Stimulated activated CD4-positive, alpha-beta T cell treated with anti-CD3 and anti-CD28 coated beads, Interleukin-1b, Interleukin-23, amount 100 ng/mL, for 1 hour (primary cell): ENCODE results near the gene HEXD.
"Not testable (repeated sequence)": the region's sequence is repeated elsewhere in the genome, so short reads cannot be mapped to it uniquely, and the experiment has no call there.

ENCODE experiments used
- DNase-seq, 2 donors: peaks; one replicate each; pipeline ENCODE4 v3.0.0-alpha.2; 2020; ENCODE audit warnings: low read depth in 2 of 2

HEXD gene

DNA sequence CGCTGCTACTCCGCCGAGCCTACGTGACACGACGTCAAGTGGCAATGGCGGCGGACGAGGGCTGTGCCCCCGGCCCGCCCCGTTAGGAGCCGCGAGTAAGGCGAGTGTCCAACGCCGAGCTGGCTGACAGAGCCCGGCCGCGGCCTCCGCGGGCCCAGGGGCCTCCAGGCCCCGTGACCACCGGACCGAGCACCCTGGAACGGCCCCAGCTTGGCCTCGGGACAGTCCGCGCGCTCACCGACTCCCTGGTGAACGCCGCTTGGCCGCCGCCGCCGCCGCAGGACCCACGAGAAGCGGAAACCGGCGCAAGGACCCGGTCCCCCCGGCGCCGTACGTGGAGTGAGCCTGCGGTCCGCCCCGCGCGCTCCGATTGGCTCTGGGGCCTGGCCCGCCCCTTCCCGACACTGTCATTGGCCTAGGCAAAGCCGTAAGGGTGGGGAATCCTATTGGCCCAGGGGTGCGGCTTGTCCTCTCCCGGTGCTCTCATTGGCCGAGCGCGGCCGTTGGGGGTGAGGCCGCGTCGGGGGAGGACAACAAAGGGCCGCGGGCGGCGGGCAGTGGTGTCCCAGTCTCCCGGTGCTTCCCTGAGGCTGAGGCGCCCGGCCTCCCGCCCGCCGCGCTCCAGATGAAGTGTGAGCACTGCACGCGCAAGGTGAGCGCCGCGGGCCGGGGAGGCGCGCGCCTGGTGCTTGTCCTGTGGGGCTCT lies 40.2 kb downstream of the HEXD start, which contains the start of gene NARF:
NARF (plus strand) TSS at position 563 of the 706 bp plus-strand sequence; CDS start at position 626, 63 bp downstream.
- peak; percentile 81 to 91 for DNase-seq

DNA sequence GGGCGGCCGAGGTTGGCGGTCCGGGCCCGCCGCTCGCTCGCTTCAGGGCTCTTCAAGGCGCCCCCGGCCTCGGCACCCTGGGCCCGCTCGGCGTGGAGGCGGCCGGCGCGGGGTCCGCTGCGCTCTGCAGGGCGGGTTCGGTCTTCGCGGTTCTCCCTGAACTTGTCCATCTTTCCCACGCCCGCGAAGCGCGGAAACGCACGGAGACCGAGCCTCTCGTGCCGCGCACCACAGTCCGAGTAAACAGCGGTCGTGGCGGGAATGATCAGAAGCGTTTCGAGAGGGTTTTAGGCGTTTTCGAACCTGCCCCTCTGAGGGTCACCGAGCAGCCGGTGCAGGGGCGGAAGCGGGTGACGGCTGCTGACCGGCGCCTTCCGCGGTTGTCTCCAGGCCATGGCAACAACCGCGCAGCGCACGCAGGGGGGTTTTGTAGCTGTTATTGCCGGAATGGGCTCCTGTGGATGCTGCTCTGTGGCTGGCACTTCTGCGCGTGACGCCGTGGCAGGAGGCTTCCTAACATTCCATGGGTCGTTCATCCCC lies 40.8 kb downstream of the HEXD start:
- no peak for DNase-seq

DNA sequence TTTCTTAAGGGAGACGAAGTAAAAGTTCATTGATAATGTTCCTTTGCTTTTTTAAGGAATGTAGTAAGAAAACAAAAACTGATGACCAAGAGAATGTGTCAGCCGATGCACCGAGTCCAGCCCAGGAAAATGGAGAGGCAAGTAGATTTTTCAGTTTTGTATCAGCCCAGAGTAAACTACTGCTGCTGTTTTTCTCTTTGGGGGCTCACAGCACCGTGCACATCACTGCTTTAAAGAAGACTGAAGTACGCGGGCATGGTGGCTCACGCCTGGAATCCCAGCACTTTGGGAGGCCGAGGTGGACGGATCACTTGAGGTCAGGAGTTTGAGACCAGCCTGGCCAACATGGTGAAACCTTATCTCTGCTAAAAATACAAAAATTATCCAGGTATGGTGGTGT lies 41.8 kb downstream of the HEXD start:
- DNase-seq = not testable (repeated sequence)

DNA sequence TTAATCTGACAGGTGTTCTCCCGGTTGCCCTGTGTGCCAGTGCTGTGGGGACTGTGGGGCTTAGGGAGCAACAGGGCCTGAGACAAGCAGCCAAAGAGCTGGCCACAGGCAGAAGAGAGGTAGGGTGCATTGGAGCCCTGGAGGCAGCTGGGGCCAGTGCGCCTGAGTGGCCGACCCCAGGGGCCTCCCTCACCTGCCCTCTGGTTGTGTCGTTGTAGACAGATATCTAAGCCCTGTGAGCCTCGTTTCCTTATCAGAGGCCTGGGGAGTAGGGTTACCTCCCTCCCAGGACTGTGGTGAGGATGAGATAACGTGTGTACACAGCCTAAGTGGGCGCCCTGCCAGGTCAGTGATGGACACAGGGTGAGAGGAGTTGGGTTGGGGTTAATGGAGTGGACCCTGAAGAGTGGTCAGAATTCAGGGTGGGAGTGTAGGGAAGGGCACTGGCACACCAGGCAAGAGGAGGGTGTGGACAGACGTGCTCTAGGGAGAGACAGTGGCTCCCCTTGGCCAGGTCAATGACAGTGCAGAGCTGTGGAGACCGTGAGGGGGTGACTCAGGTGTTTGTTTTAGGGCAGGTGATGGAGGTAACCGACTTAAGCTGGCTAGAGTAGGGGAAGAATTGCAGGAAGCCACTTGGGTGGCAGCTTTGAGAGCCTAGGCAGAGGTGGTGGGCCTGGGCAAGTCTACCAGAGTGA lies 43.8 kb downstream of the HEXD start:
- DNase-seq = no peak

DNA sequence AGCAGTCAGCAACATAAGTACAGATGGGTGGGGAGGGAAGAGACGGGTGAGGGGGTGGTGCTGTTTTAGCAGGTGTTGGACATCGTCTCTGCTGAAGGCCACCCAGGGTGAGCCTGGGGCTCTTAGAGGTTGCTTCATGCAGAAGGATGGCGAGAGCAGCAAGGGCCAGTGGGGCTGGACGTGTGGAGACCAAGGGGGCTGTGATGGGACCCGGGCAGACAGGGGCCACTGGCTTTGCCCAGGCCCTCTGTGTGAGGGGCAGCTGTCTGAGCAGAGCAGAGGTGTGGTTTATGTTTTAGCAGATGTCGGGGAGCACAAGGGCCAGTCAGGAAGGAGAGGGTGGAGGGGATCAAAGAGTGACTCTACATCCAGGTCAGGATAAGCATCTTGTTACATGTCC lies 45.2 kb downstream of the HEXD start:
- DNase-seq = no peak

DNA sequence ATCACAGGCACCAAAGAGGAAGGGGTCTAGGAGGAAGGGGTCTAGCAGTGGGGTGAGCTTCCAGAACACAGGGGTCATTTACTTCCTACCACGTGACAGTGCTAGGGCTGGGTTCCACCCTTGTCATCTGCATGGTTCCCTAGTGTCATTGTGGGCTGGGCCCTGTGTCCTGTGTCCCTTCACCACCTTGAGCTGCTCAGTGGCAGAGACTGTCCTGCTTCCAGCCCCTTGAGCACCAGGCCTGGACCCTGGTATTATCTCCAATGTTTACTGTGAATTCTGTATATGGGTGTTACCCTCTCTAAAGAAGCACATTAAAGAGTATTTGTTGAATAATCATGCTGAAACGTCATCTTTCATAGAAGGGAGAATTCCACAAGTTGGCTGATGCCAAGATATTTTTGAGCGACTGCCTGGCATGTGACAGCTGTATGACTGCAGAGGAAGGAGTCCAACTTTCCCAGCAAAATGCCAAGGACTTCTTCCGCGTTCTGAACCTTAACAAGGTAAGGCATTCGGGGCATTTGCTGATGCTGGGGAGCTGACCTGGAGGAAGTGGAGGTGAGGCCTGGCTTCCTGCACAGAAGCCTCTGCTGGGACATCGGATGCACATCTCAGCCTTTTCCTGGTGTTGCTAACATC lies 45.9 kb downstream of the HEXD start:
- no peak for DNase-seq

DNA sequence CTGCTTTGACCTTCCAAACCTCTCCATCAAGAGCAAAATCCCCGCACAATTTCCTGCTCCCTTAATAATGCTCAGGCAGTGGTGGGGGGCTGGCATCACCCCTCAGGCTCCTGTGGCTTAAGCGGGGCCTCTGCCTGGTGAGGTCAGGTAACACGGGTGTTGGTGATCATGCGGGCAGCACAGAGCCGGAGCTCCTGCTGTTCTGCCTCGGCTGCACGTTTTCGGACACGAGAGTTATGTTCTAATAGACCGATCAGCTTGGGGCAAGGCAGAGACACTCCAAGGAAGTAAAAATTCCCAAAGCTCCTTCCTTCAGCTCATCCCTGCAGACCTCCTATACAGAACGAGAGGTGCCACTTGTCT lies 46.4 kb downstream of the HEXD start:
- no peak for DNase-seq

DNA sequence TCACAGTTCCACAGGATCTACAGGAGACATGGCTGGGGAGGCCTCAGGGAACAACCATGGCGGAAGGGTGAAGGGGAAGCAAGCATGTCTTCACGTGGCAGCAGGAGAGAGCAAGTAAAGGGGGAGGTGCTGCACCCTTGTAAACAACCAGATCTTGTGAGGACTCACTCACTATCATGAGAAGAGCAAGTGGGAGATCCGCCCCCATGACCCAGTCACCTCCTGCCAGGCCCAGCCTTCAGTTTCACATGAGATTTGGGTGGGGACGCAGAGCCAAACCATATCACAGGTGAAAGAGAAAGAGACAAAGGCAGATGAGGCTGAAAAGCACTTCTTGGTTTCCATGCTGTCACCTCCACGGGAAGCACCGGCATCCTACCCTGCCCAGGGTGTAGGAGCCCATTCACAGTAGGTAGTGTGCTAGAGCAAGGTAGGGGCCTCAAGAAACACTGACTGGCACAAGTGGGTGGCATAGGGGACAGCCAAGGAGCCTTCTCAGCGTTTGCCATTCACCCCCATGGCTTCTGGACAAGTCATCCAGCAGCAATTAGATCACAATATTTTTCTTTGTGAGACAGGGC lies 47.0 kb downstream of the HEXD start:
- no peak for DNase-seq

DNA sequence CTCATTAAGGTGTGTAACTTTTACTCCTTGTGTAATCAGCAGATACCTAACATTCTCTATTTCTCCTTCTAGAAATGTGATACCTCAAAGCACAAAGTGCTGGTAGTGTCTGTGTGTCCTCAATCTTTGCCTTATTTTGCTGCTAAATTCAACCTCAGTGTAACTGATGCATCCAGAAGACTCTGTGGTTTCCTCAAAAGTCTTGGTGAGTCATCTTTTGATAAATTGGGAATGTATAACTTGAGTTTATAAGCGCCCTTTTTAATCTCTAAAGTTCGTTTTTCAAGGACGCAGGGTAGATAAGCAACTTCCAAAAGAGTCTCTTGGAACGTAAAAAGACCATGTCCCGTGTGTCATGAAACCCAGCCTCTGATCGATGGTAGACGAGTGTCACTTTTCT lies 50.5 kb downstream of the HEXD start:
- no peak for DNase-seq

DNA sequence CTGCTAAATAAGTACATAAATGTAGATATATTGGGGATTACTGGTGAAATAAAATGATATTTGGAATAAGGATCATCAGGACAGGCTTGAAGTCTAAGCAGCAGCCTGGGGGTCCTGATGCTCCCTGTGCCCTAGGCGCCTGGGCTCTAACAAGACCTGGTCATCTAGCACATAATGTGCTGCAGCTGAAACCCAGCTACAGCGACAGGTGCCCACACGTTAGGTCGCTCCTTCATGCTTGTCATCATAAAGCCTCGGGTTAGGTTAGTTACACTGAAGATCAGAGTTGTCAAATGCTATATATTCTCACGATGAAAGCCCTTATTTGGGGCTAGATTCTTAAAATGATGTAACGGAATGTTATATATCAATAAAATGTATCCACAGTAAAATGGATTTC lies 51.9 kb downstream of the HEXD start:
- no peak for DNase-seq

DNA sequence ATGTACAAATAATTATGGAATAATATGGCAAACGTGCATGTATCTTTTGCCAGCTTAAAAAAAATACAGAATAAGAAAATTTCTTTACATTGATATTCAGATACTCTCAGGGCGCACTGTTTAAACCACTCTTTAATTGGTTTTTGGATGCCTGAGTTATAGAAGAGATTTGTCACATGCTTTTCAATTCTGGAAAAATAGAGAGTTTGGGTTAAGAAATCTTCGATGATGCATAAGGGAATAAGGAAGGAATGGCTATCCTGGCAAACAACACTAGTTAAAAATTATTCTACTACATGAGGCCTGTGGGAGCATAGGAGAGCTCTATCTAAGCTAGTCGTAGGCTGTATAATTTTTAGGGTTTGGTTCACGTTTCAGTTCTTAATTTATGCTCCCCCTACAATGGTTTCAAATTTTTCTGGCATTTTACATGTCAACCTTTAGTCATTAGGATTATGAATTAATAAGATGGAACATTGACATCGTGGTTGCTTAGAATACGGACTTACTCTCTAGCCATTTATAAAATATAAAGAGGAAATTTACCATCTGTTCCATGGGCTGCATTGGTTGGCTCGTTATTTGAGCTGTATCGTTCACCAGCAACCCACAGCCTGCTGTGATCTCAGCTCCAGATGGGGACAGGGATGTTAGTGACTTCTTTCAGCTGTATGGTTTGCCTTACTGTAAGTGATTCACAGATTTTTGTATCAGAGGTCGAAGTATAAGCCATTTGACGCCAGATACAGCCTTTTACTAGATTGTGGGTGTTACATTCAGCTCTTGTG lies 56.3 kb downstream of the HEXD start:
- DNase-seq = no peak

DNA sequence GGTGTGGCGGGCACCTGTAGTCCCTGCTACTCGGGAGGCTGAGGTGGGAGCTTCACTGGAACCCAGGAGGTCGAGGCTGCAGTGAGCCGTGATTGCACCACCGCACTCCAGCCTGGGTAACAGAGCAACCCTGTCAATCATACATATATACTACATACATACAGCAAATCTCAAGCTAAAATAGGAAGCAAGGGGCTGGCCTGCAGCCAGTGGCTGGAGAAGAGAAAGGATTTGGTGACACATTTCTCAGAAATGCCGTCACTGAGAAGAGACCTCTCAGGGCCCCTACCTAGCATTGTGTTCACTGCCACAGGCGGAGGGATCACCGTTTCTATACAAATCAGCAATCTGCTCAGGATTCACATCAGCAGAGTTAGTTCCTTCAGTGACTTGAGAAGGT lies 57.3 kb downstream of the HEXD start:
- no peak for DNase-seq

DNA sequence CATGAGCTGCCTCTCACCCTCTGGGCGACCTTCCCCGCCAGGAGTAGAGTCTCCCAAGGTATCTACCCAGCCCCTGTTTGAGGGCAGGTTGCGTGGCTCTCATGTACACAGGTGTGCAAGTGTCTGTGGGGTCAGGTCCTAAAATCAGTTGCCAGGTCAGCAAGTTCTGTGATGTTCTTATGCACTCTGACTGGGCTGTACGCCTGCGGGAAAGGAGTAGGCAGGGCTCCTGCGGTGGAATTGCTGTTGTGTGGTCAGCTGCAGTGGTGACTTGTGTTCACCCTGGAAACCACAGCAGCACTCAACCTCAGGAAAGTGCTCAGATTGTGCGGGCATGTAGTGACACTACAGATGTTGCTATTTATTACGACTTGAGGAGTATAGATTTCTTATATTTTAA lies 59.8 kb downstream of the HEXD start:
- no peak for DNase-seq

DNA sequence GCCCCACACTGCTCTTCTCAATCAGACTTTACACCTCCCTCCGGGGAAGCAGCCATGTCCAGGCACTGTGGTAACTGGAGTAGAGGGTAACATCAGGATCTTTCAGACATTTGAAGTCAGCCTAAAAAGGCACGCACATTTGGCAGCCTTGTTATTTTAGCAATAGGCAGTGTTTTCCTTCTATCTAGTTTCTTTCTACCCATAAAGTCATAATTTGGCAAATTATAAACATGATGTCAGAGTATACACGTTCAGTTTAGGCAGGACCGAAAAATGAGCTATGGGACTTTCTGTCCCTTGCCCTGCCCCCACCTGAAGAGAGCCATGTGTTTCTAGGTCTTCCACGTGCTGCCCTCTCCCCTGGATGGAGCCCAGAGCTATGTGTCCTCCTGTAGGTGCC lies 61.5 kb downstream of the HEXD start:
- no peak for DNase-seq

DNA sequence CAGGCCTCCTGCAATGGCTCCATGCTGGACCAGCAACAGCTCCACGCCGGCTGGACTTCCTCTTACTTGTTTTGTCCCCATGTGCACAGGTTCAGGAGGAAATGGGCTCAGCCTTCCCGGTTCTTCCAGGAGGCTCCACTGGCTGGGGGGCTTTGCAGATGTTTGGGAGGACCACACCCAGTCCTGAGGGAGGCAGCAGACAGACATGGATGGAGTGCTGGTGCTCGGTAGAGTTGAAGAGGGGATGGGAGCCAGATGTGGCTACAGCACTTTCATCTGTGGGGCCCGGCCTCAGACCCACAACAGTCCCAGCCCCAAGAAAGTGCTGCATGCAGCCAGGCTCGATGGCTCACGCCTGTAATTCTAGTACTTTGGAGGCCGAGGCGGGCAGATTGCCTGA lies 62.2 kb downstream of the HEXD start:
- no peak for DNase-seq

DNA sequence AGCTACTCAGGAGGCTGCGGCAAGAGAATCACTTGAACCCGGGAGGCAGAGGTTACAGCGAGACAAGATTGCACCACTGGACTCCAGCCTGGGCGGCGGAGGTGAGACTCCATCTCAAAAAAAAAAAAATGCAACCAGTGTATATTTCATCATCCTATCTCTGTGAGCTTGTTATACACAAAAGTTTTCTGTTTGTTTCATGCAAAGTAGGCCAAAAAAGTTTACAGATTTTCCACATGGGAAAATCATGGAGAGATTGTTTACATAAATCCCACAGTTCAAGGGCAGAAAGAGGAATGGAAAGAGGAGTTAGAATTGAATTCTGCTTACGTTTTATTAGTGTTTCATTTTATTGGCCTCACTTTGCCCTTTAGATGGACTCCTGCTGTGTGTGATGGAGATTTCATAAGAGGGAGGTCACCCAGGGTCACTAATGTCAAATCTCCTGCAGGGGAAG lies 65.1 kb downstream of the HEXD start:
- DNase-seq = no peak

DNA sequence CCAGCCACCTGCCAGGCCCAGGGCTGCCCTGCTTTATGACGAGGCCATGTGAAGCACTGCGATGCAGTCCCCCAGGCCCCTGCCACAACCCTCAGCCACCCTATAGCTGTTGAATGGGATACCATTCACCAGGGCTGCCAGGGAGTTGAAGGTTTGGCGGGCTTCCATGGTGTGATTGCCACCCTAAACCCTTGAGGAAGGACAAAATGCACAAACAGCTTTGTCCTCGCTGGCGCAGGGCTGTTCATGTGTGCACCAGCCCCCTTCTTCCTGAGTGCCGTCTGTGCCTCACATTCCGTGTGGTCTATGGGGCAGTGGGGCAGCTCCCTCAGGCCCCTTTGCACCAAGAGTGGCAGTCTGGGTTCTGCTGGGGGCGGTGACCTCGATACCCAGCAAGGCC lies 65.7 kb downstream of the HEXD start:
- DNase-seq = no peak

DNA sequence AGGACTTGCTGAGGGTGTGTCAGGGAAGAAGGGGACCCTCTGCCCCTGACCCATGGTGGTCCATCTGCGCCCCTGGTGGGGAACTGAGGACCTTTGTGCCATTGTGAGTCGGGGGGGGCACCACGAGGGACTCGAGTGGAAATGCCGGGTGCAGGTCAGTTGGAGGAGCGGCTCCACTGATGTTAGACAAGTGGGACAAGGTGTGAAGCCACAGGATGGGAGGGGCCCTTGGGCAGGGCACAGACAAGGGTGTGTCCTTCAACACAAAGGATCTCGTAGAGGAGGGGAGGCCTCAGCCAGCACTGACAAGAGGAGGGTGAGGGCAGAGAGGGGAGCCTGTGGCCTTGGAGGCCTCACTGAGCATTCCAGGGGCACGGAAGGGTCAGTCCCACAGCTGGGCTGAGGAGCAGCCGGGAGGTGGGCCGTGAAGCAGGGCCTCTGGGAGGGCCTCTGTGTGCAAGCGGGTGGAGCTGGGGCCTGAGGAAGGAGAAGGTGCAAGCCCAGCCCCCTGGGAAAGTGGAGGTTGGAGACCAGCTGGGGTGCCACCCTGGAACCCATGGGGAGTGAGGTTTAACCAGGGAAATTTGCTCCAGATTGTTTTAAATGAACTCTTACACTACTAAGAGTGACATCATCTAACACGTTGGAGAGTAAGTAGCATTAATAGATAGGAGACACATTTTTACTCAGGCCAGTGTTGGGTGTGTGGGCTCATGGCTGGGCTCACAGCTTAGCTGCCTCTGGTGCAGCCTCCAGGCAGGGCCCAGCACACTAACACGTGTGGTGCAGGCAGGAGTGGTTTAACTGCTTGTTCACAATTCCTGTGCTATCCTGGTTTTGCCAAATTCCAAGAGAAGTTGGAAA lies 68.3 kb downstream of the HEXD start:
- no peak for DNase-seq

DNA sequence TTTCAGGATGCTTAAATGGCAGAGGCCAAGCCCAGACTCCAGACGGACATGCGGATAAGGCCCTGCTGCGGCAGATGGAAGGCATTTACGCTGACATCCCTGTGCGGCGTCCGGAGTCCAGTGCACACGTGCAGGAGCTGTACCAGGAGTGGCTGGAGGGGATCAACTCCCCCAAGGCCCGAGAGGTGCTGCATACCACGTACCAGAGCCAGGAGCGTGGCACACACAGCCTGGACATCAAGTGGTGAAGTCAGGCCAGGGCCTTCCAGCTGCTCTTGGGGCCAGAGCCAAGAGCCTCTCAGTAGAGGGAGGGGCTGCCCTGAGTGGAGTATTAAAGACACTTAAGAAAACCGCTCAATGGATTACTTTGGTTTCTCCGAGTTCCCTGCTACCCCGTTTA lies 69.8 kb downstream of the HEXD start:
- no peak for DNase-seq

DNA sequence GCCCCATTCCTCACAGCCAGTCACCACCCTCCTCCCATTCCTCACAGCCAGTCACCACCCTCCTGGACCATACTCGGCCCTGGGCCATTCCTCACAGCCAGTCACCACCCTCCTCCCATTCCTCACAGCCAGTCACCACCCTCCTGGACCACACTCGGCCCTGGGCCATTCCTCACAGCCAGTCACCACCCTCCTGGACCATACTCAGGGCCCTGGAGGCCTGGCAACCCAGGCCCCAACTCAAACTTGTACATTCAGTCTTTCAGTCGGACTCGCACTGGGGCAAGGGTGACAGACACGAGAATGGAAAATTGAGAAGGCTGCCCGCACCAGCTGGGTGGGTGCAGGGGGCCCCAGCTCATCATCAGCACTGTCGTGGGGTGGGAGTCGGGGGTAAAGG lies 71.0 kb downstream of the HEXD start:
- DNase-seq = no peak
